Subcutaneous adipose tissue (tissue), 4 donors: ENCODE results near the gene DNMBP. TPM values are rescaled to one million over a fixed set of nuclear protein-coding genes. Genes with fewer than 3 reads are reported as not detected.

ENCODE experiments used
- CTCF ChIP-seq: fragments of 450-650 bp; IDR thresholded peaks from one replicate; pipeline ENCODE4 v1.5.1; 2016; ENCODE audit warnings: low read depth, mild to moderate bottlenecking, control low read depth, antibody characterized with exemption, moderate library complexity
- total RNA-seq, 4 donors: library from RNA; depleted of rRNA; stranded (reverse); fragments of >200 nt; gene quantifications; one replicate each; pipeline ENCODE4 v1.1.0, GENCODE V29; 2016

DNMBP gene
- total RNA-seq, result 10 to 100 TPM; 20.9 to 23.3 (median 21.5) TPM

GRCh38 chr10:100009793-100010676 lies at the start of gene DNMBP:
Gene DNMBP (minus strand): TSS chr10:100009947. CDS start chr10:99972124, 37,823 bp downstream.
- no peak for TF ChIP-seq CTCF

- TF ChIP-seq CTCF, result no peak
Observed at GRCh38 chr10:100057948-100058347, 48.2 kb upstream of the DNMBP start.

- no peak for TF ChIP-seq CTCF
Observed at GRCh38 chr10:100053686-100054460, 44.1 kb upstream of the DNMBP start.

- TF ChIP-seq CTCF, result no peak
Observed at GRCh38 chr10:100046021-100046486, 36.3 kb upstream of the DNMBP start.

GRCh38 chr10:100045592-100045991 lies 35.8 kb upstream of the DNMBP start:
- TF ChIP-seq CTCF, result no peak

GRCh38 chr10:100043796-100044195 lies 34.0 kb upstream of the DNMBP start:
- no peak for TF ChIP-seq CTCF

- no peak for TF ChIP-seq CTCF
Observed at GRCh38 chr10:100043344-100043743, 33.6 kb upstream of the DNMBP start.
